H1 (cell line): Measurements from ENCODE around the gene MYO16. TPM values are rescaled to one million over a fixed set of nuclear protein-coding genes. Genes with fewer than 3 reads are reported as not detected.

Experiments
- CTCF ChIA-PET: fragments of 300-600 bp; sonication (Branson Sonifier 250); formaldehyde crosslinking; loops from one replicate; lab custom pipeline; 2021; ENCODE audit not compliant: partially characterized antibody; lab: Charles Lee
- POLR2A ChIA-PET: fragments of 300-600 bp; sonication (Branson Sonifier 250); formaldehyde crosslinking; loops from one replicate; lab custom pipeline; 2021; ENCODE audit warnings: inconsistent platforms; ENCODE audit not compliant: partially characterized antibody; lab: Charles Lee
- DNase-seq, 2 experiments: peaks; one replicate each; pipeline versions ENCODE4 v3.0.0 to v3.0.0-alpha.2; 2010 to 2022; ENCODE audit warnings: low spot score in 2 of 2, low read depth in 1 of 2, mixed read lengths in 1 of 2
- FAIRE-seq: peaks from 2 replicates; lab custom pipeline; 2011; peaks lifted over from hg19 to GRCh38; lab: Jason Lieb, UNC
- H2AFZ ChIP-seq: 2 replicates; pipeline ENCODE4 v1.8.1; 2012; ENCODE audit warnings: low read length, inconsistent platforms
- H2AK5ac ChIP-seq: 2 replicates; pipeline ENCODE4 v1.6.1; 2013; ENCODE audit warnings: low read depth, low read length
- H2BK120ac ChIP-seq: replicated peaks from 2 replicates; pipeline ENCODE3; 2013; ENCODE audit warnings: low read depth, low read length, inconsistent platforms
- H2BK12ac ChIP-seq: 2 replicates; pipeline ENCODE4 v1.6.1; 2013; ENCODE audit warnings: low read depth, low read length
- H2BK15ac ChIP-seq: 2 replicates; pipeline ENCODE4 v1.6.1; 2013; ENCODE audit warnings: low read length
- H2BK20ac ChIP-seq: 2 replicates; pipeline ENCODE4 v1.6.1; 2013; ENCODE audit warnings: low read length
- H2BK5ac ChIP-seq: 2 replicates; pipeline ENCODE4 v1.6.1; 2013; ENCODE audit warnings: low read depth, low read length
- H3K14ac ChIP-seq: 2 replicates; pipeline ENCODE4 v1.6.1; 2013; ENCODE audit warnings: inconsistent platforms; ENCODE audit not compliant: insufficient read length
- H3K18ac ChIP-seq: 2 replicates; pipeline ENCODE4 v1.6.1; 2013; ENCODE audit warnings: low read length; ENCODE audit errors: extremely low read depth
- H3K23ac ChIP-seq: 2 replicates; pipeline ENCODE4 v1.6.1; 2013; ENCODE audit warnings: inconsistent platforms; ENCODE audit not compliant: insufficient read length
- H3K23me2 ChIP-seq: 2 replicates; pipeline ENCODE4 v1.6.1; 2013; ENCODE audit warnings: low read depth, low read length
- H3K27ac ChIP-seq: 2 replicates; pipeline ENCODE4 v1.6.1; 2011; ENCODE audit warnings: low read depth, low read length, inconsistent platforms
- H3K27me3 ChIP-seq, 4 experiments: replicated peaks in 1 of 4; 1 replicate in 1 of 4; 2 replicates in 3 of 4; pipeline versions ENCODE4 v1.6.1 to v1.8.1; 2011 to 2013; ENCODE audit warnings: low read length in 3 of 4, mild to moderate bottlenecking in 3 of 4, inconsistent platforms in 2 of 4, mixed read lengths in 2 of 4, moderate library complexity in 1 of 4; ENCODE audit not compliant: control insufficient read depth in 3 of 4, insufficient read depth in 3 of 4; ENCODE audit errors: extremely low read depth in 1 of 4
- H3K36me3 ChIP-seq, 4 experiments: 2 replicates each; pipeline versions ENCODE4 v1.6.1 to v1.8.1; 2011 to 2013; ENCODE audit warnings: mild to moderate bottlenecking in 4 of 4, low read length in 3 of 4, moderate library complexity in 2 of 4, control low read depth in 1 of 4, inconsistent platforms in 1 of 4; ENCODE audit not compliant: insufficient read depth in 4 of 4, control insufficient read depth in 2 of 4
- H3K4ac ChIP-seq: replicated peaks from 2 replicates; pipeline ENCODE3; 2013; ENCODE audit warnings: low read length, low read depth, mixed read lengths, inconsistent platforms; ENCODE audit not compliant: insufficient read length
- H3K4me1 ChIP-seq, 4 experiments: replicated peaks in 1 of 4; 1 replicate in 1 of 4; 2 replicates in 3 of 4; pipeline versions ENCODE4 v1.6.1 to v1.8.1; 2011 to 2013; ENCODE audit warnings: low read length in 3 of 4, inconsistent platforms in 2 of 4, mixed read lengths in 1 of 4; ENCODE audit not compliant: insufficient read depth in 4 of 4, control insufficient read depth in 3 of 4
- H3K4me2 ChIP-seq, 2 experiments: 2 replicates each; pipeline versions ENCODE4 v1.6.1 to v1.8.1; 2011 to 2013; ENCODE audit warnings: low read depth in 2 of 2, low read length in 2 of 2, control low read depth in 1 of 2, inconsistent platforms in 1 of 2, mild to moderate bottlenecking in 1 of 2; ENCODE audit not compliant: insufficient read depth in 1 of 2
- H3K4me3 ChIP-seq, 4 experiments: fragments of 200-600, 300-600 bp in 1 of 4; sonication (generic), shearing (Covaris generic), sonication (Bioruptor Twin) in 1 of 4; 2 replicates each; pipeline versions ENCODE4 v1.5.1 to v1.8.1; 2011 to 2016; ENCODE audit warnings: low read length in 4 of 4, low read depth in 3 of 4, control low read depth in 2 of 4, inconsistent platforms in 2 of 4, mild to moderate bottlenecking in 2 of 4, mixed read lengths in 1 of 4, moderate library complexity in 1 of 4; ENCODE audit not compliant: insufficient read depth in 2 of 4; ENCODE audit errors: extremely low read depth in 1 of 4
- H3K56ac ChIP-seq: replicated peaks from 2 replicates; pipeline ENCODE3; 2013; ENCODE audit warnings: low read depth, mild to moderate bottlenecking, mixed read lengths, low read length, inconsistent platforms; ENCODE audit not compliant: insufficient read length
- H3K79me1 ChIP-seq: 2 replicates; pipeline ENCODE4 v1.6.1; 2013; ENCODE audit warnings: low read depth, low read length, control low read depth
- H3K79me2 ChIP-seq, 2 experiments: 2 replicates each; pipeline versions ENCODE4 v1.6.1 to v1.8.1; 2012 to 2013; ENCODE audit warnings: low read length in 2 of 2, mild to moderate bottlenecking in 2 of 2, inconsistent platforms in 1 of 2; ENCODE audit not compliant: insufficient read depth in 2 of 2, control insufficient read depth in 1 of 2
- H3K9ac ChIP-seq, 4 experiments: replicated peaks in 1 of 4; 1 replicate in 1 of 4; 2 replicates in 3 of 4; pipeline versions ENCODE4 v1.6.1 to v1.8.1; 2011 to 2013; ENCODE audit warnings: low read depth in 3 of 4, low read length in 3 of 4, control low read depth in 2 of 4, mild to moderate bottlenecking in 2 of 4, moderate library complexity in 2 of 4, inconsistent platforms in 1 of 4; ENCODE audit errors: extremely low read depth in 1 of 4
- H3K9me3 ChIP-seq, 2 experiments: 2 replicates each; pipeline versions ENCODE4 v1.6.1 to v1.8.1; 2012 to 2013; ENCODE audit warnings: mild to moderate bottlenecking in 2 of 2, moderate library complexity in 2 of 2, control low read depth in 1 of 2, inconsistent platforms in 1 of 2, low read depth in 1 of 2, low read length in 1 of 2, mixed read lengths in 1 of 2; ENCODE audit not compliant: insufficient read depth in 2 of 2
- H4K20me1 ChIP-seq, 2 experiments: replicated peaks in 1 of 2; 2 replicates each; pipeline versions ENCODE3 to v1.8.1; 2011 to 2013; ENCODE audit warnings: inconsistent platforms in 2 of 2, low read length in 2 of 2, mild to moderate bottlenecking in 1 of 2; ENCODE audit not compliant: insufficient read depth in 2 of 2, control insufficient read depth in 1 of 2
- H4K5ac ChIP-seq: 2 replicates; pipeline ENCODE4 v1.6.1; 2013; ENCODE audit warnings: low read length, low read depth, mixed read lengths, inconsistent platforms; ENCODE audit not compliant: insufficient read length
- H4K8ac ChIP-seq: 2 replicates; pipeline ENCODE4 v1.8.0; 2013; ENCODE audit warnings: mild to moderate bottlenecking, moderate library complexity, low read length, inconsistent platforms; ENCODE audit not compliant: insufficient read depth; ENCODE audit errors: extremely low read depth
- H4K91ac ChIP-seq: replicated peaks from 2 replicates; pipeline ENCODE3; 2013; ENCODE audit warnings: low read length, mixed read lengths, inconsistent platforms; ENCODE audit not compliant: insufficient read length
- BCL11A ChIP-seq, 2 experiments: IDR thresholded peaks; one replicate each; pipeline ENCODE4 v1.6.1; 2011; ENCODE audit warnings: low read depth in 2 of 2, low read length in 2 of 2, mild to moderate bottlenecking in 2 of 2
- BRCA1 ChIP-seq: IDR thresholded peaks from 2 replicates; pipeline ENCODE4 v1.6.1; 2012; ENCODE audit warnings: low read depth, low read length, improper control_type of control experiment
- CBX5 ChIP-seq: fragments of 300-800, 300-1000 bp; sonication (generic); IDR thresholded peaks from 2 replicates; pipeline ENCODE4 v1.7.1; 2016; ENCODE audit warnings: antibody characterized with exemption, low read length, low read depth
- CREB1 ChIP-seq: IDR thresholded peaks from 2 replicates; pipeline ENCODE4 v1.6.1; 2012; ENCODE audit warnings: inconsistent platforms
- HDAC6 ChIP-seq: IDR thresholded peaks from one replicate; pipeline ENCODE4 v1.7.1; 2012; ENCODE audit warnings: low read depth, mild to moderate bottlenecking, inconsistent platforms, low read length, moderate library complexity
- PHF8 ChIP-seq: fragments of 200-600 bp; sonication (generic); conservative IDR thresholded peaks from 2 replicates; pipeline ENCODE4 v1.7.1; 2012; ENCODE audit warnings: low read depth, mild to moderate bottlenecking, inconsistent platforms, low read length, moderate library complexity
- POLR2A ChIP-seq, 2 experiments: IDR thresholded peaks; 1 replicate in 1 of 2; 2 replicates in 1 of 2; pipeline ENCODE4 v1.6.1; 2011; ENCODE audit warnings: low read depth in 2 of 2, low read length in 2 of 2, mild to moderate bottlenecking in 2 of 2; ENCODE audit errors: control extremely low read depth in 1 of 2
- POLR2AphosphoS5 ChIP-seq: IDR thresholded peaks from 2 replicates; pipeline ENCODE4 v1.6.1; 2011; ENCODE audit warnings: low read depth, low read length
- RXRA ChIP-seq: IDR thresholded peaks from 2 replicates; pipeline ENCODE4 v1.6.1; 2011; ENCODE audit warnings: low read depth, mild to moderate bottlenecking, low read length, moderate library complexity; ENCODE audit not compliant: insufficient read depth
- SIN3A ChIP-seq, 2 experiments: IDR thresholded peaks in 1 of 2; conservative IDR thresholded peaks in 1 of 2; 2 replicates each; pipeline ENCODE4 v1.6.1; 2011 to 2012; ENCODE audit warnings: low read length in 2 of 2, improper control_type of control experiment in 1 of 2, low read depth in 1 of 2, mild to moderate bottlenecking in 1 of 2
- SIRT6 ChIP-seq: IDR thresholded peaks from one replicate; pipeline ENCODE4 v1.7.1; 2012; ENCODE audit warnings: low read length, inconsistent platforms
- WGBS, 2 experiments: shearing (Covaris generic) in 1 of 2; methylation state at CpG; one replicate each; pipeline versions ENCODE4 v1.1.6 to v1.1.7; 2013 to 2015; ENCODE audit warnings: low lambda C conversion rate in 2 of 2, mixed read lengths in 2 of 2, inconsistent platforms in 1 of 2, low coverage in 1 of 2, missing lambda C conversion rate in 1 of 2; ENCODE audit not compliant: insufficient replicate concordance in 2 of 2, insufficient coverage in 1 of 2, insufficient read length in 1 of 2; ENCODE audit errors: extremely low coverage in 1 of 2, missing lambda C conversion rate in 1 of 2; 5-methylcytosine and 5-hydroxymethylcytosine counted together
- polyA plus RNA-seq, 7 experiments: library from polyadenylated mRNA; depleted of rRNA in 3 of 7; stranded (reverse) in 5 of 7; unstranded in 2 of 7; fragments of >200 nt in 5 of 7; fragments of 200-250 nt in 2 of 7; gene quantifications; 1 replicate in 5 of 7; 2 replicates in 1 of 7; 4 replicates in 1 of 7; pipeline versions ENCODE4 v1.2.1 to v1.2.3, GENCODE V29; 2011 to 2013; ENCODE audit warnings: missing spikeins in 2 of 7, mixed read lengths in 2 of 7
- total RNA-seq: library from RNA; stranded (reverse); fragmentation: NEBNext Ultra II Directional; extraction: Animal tissue kit (Norgen Biotek cat#: 25700); gene quantifications from 2 replicates; pipeline ENCODE4 v1.2.1, GENCODE V29; 2021
- TF ChIP-seq, protein P1 (sequence below), 3 experiments: IDR thresholded peaks; 1 replicate in 2 of 3; 2 replicates in 1 of 3; pipeline versions ENCODE4 v1.5.1 to v1.6.1; 2011; ENCODE audit warnings: low read length in 3 of 3, mild to moderate bottlenecking in 3 of 3, inconsistent platforms in 2 of 3, low read depth in 1 of 3, moderate library complexity in 1 of 3; ENCODE audit not compliant: insufficient read depth in 1 of 3; ENCODE audit errors: control extremely low read depth in 1 of 3

MYO16 gene
- total and polyA plus RNA-seq, 2 of the 8 experiments (the other 6 are each of a cell fraction or from before 2014, with no cell fraction given), result 0.02 to 0.22 TPM

DNA sequence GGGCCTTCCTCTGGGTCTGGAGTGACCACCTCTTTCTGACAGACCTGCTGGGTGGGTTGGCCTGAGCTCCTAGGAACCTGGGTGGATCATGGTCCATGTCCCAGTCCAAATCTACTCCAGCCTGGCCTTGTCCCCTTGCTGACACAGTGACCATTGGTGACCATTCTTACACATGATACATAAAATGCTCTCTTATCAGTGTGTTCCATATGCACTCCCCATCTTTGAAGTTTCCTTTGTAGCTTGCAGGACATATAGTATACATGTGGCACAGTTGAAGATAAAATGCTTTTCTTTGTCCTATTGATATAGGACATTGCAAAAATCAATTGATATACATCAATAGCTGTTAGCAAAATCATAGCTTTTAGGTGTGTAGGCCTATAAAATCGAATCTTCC is 291.8 kb downstream of the MYO16 start:
- Histone ChIP-seq H3K4me2 (no peak overlapping the region), H3K56ac (no peak overlapping the region), H3K9ac (no peak overlapping the region), H3K79me1 (no peaks in the 10 kb centered on the region), H4K5ac (no peak overlapping the region), H2BK12ac (no peak overlapping the region), H4K91ac (no peak overlapping the region), H3K23me2 (no peaks in the 10 kb centered on the region), H2BK20ac (no peak overlapping the region), H2BK120ac (no peak overlapping the region), H3K4ac (no peak overlapping the region), H3K9me3 (no peaks in the 10 kb centered on the region), H3K36me3 (no peaks in the 10 kb centered on the region), H4K8ac (no peak overlapping the region), H3K27me3 (no peaks in the 10 kb centered on the region), H3K79me2 (no peaks in the 10 kb centered on the region), H3K14ac (no peak overlapping the region), H3K27ac (no peak overlapping the region), H3K4me3 (no peak overlapping the region), H2BK5ac (no peak overlapping the region), H3K23ac (no peak overlapping the region), H4K20me1 (no peaks in the 10 kb centered on the region), H2BK15ac (no peak overlapping the region), H3K18ac (no peak overlapping the region), H3K4me1 (no peaks in the 10 kb centered on the region), H2AK5ac (no peak overlapping the region), H2AFZ (no peak overlapping the region)
- no peak for FAIRE-seq
- CTCF ChIA-PET, result interaction anchor here (1.0 kb wide), 1 partner anchor 26 kb away, joined by 5 read pairs; no protein-coding TSS in a partner anchor
- POLR2A ChIA-PET, result no interaction called here
- DNase-seq, result no peak
- 89% methylated on average over 1 of the region's 1 CpG; no CpG with 5 or more reads in 1 of the 2 experiments for WGBS, 2 experiments
- TF ChIP-seq SIRT6, result no peak
- TF ChIP-seq BRCA1, result no peak
- TF ChIP-seq, protein P1, sequence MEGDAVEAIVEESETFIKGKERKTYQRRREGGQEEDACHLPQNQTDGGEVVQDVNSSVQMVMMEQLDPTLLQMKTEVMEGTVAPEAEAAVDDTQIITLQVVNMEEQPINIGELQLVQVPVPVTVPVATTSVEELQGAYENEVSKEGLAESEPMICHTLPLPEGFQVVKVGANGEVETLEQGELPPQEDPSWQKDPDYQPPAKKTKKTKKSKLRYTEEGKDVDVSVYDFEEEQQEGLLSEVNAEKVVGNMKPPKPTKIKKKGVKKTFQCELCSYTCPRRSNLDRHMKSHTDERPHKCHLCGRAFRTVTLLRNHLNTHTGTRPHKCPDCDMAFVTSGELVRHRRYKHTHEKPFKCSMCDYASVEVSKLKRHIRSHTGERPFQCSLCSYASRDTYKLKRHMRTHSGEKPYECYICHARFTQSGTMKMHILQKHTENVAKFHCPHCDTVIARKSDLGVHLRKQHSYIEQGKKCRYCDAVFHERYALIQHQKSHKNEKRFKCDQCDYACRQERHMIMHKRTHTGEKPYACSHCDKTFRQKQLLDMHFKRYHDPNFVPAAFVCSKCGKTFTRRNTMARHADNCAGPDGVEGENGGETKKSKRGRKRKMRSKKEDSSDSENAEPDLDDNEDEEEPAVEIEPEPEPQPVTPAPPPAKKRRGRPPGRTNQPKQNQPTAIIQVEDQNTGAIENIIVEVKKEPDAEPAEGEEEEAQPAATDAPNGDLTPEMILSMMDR (IDR thresholded peaks at IDR 0.05; ENCODE audit: control extremely low read depth in 1 of 3, insufficient read depth in 1 of 3, low read depth in 1 of 3, low read length in 3 of 3), result no peak
- TF ChIP-seq RXRA, result no peak
- TF ChIP-seq HDAC6, result no peak
- TF ChIP-seq POLR2AphosphoS5, result no peak
- no peak for TF ChIP-seq SIN3A (conservative IDR thresholded peaks at IDR 0.05 in 1 of 2, IDR thresholded peaks at IDR 0.05 in 1 of 2; ENCODE audit: low read depth in 1 of 2, low read length in 2 of 2)
- no peak for TF ChIP-seq PHF8
- no peak for TF ChIP-seq CREB1
- no peak for TF ChIP-seq BCL11A (IDR thresholded peaks at IDR 0.05; ENCODE audit: low read depth in 2 of 2, low read length in 2 of 2)
- TF ChIP-seq POLR2A (IDR thresholded peaks at IDR 0.05; ENCODE audit: control extremely low read depth in 1 of 2, low read depth in 2 of 2, low read length in 2 of 2), result no peak
- no peak for TF ChIP-seq CBX5
